Fibroblast of pulmonary artery (primary cell): ENCODE data around the gene PCDH1.
A peak's percentile ranks its signal among the peaks of the same experiment; 100 is the strongest.

Experiments used
- DNase-seq: peaks from one replicate; pipeline ENCODE4 v3.0.0-alpha.2; 2010; ENCODE audit warnings: low read depth
- H3K4me3 ChIP-seq: replicated peaks from 2 replicates; pipeline ENCODE4 v1.5.1; 2011; ENCODE audit warnings: low read depth, mild to moderate bottlenecking, control low read depth, low read length, moderate library complexity
- CTCF ChIP-seq: IDR thresholded peaks from 2 replicates; pipeline ENCODE4 v1.5.1; 2011; ENCODE audit warnings: mild to moderate bottlenecking, control low read depth, low read length, inconsistent platforms; ENCODE audit errors: missing control alignments

Gene PCDH1

DNA sequence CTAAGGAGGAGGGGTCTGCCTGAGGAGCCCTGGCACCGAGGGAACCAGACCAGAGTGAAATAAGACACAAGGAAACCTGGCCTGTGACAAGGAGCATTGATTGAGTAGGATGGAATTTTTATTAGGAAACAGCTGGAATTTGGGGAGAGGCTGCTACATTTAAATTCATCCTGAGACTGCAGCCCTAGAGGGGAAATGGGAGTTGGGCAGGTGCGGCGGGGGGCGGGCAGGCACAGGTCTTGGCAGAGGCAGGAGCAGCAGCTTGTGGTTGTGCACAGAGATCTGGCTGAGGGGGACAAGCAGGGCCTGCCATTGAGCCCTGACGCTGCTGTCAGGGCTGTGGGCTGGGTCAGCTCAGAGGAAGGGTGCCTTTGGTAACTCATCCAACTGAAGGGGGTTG, 71.6 kb downstream of the PCDH1 start:
- no peak for DNase-seq
- no peak for TF ChIP-seq CTCF
- no peak overlapping the region for H3K4me3 ChIP-seq

DNA sequence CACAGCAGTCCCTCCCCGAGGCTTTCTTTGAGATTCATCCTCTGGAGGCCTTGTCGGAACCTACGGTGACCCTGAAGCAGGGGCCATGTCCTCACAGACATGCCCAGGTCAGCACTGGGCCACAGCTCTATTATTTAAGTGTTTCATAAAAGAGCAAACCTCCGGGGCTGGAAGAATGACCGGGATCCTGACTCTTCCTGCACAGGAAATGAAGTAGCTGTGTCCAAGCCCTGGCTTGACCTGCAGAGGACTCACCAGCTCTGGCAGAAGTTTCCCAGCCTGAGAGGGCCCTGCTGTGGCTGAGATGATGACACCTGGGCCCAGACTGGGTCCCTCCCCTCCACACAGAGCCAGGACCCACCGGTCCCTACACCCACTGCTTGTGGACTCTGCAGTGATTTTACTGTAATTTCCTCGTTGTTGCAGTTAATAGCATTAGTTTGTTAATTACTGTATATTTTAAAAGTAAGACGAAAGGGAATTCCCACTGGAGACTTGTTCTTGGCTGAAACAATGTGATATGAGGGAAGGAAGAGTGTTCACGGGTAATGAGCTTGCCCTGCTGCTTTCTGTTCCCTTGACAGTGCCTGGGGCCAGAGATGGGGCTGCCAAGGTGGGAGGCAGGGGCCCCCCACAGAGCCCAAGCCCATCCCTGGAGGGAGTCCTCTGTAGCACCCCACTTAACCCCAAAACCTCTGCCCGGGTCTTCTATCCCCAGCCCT, 72.2 kb downstream of the PCDH1 start:
- no peak for TF ChIP-seq CTCF
- DNase-seq: peak; percentile 32
- H3K4me3 ChIP-seq: no peak overlapping the region

DNA sequence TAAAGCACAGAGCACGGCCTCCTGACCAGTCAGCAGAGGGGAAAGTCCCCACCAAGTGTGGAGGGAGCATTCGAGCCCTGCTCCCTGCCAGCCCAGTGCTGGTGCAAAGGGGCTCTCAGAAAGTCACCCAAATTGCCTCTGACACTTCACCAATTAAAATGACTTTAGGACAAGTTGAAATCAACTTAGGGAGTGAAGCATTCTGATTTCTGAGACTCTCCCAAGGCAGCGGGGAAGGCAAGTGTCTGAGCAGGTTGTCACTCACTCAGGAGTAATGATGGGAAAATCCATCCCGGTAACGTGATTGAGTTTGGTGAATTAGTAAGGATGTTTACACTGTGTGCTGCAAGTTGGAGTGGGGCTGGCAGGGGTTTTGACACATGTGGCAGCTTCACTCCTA, 73.7 kb downstream of the PCDH1 start:
- no peak overlapping the region for H3K4me3 ChIP-seq
- TF ChIP-seq CTCF: no peak
- no peak for DNase-seq
